UCSD-AML1 (cell line): ENCODE measurements around the gene ITGA8.
"Not testable (repeated sequence)": the region's sequence is repeated elsewhere in the genome, so short reads cannot be mapped to it uniquely, and the experiment has no call there.

Experiments used
- DNase-seq: peaks from one replicate; lab custom pipeline; 2025; ENCODE audit not compliant: unreplicated experiment; lab: John Stamatoyannopoulos, UW

ITGA8 gene

DNA sequence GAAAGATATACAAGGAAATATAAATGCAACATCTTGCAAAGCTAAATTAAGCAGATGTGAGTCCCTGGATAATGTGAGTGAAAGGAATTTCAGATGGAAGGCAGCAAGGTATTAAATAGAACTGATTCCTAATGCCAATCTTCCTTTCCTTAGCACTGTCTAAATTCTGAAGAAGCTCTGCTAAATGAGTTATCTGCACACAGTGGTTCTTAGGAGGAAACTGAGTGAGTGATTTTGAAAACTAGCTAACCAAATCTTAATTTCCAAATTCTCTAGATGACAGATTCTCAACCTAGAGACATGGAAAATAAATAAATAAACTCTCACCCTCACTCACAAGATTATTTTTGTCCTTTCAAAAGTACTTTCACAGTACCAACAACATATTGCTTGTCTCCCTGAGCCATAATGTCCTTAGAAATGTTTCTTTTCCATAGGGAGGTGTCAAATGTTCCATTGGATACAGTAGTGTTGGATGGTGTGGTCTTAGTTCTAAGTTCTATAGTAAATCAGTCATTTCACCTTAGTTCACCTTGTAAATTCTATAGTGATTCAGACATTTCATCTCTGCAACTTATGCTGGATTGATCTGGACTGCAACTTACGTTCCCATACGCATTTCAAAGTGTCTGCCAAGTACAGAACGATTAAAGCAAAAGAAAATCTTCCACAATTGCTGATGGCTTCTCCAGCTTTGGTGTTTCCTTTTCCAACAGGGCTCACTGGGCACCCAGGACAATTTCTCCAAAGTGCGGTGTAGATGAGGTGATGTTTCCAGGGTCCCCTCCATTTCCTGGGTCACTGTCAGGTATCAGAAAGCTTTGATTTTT, 203.3 kb downstream of the ITGA8 start:
- no peak for DNase-seq

DNA sequence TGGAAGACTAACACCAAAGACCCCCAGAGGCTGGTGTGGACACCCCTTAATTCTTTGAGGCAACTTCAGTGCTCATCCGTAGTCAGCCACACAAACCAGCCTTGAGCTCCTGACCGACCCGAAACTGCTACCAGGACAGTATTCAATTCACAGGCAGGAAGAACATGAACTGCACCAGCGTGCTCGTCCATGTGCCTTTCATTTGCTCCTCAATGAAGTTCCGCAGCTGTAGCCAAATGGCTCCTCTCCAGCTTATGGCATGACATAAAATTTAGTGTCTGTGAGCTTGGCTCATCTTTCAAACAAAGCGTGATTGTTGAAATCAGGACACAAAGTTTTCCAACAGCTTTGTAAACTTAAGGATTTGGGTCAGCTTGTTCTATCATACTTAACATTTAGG, 204.5 kb downstream of the ITGA8 start:
- no peak for DNase-seq

DNA sequence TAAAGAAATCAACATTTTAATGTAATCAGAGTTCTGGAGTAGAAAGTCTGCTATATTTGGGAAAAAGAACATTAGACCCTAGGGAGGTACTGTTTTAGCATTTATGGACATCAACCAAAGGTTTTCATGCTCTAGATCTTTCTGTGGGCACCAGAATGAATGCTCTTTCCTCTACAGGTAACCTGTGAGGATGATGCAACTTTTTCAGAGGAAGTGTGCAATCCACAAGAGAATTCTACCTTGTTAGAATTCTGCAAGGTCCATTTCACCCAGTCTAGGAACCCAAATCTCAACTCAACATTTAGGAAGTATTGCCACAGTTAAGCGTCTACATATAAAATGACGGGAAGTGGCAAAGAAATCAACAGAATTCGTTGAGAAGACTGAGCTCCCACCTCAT, 208.8 kb downstream of the ITGA8 start:
- no peak for DNase-seq

DNA sequence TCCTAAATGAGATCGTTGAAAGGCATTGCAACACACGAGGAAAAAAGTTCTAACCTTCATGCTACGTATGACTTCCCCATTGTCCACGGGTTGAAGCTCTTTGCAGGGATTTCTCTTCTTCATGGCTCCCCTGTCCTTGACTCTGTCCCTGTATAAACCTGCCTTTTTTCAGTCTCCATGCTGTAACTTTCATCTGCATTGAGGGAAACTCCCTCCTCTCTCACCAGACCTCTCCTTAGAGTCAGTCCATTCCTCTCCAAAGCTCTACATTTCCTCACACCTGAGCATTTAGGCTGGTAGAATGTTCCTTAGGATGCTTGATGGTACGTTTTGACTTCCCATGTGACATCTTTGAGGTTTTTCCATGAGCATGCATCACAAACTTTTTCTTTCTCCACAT, 214.4 kb downstream of the ITGA8 start:
- DNase-seq, result no peak

DNA sequence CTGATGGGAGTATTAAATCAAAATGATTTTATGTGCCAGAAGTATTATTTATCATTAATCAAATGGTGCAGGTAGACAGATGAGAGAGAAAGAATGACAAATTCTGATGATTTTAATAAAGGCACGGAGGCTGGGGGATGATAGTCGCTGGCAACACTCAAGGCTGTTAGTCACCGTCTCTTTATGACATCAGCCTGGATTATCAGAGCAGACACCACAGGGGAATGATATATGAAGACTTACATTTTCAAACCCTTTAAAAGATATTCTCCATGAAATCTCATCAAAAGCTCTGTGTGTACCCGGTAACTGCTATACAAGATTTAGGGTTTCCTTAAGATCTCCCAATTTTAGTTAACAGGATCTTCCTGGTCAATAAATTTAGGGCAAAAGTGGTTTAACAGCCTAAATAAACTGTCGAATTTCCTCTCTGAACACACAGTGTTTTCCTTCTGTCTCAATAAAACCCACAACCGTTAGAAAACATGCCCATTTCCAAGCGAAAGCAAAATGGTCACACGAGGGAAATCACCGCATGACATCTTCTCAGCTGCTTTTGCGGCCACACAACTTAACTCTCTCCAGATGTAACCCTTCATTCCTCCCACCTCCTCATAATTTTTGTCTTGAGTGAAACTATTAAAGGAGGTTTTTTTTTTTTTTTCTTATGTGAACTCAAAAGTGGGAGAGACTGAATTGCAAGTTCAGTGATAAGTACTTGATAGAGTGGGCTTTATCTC, 215.5 kb downstream of the ITGA8 start:
- DNase-seq, result no peak

DNA sequence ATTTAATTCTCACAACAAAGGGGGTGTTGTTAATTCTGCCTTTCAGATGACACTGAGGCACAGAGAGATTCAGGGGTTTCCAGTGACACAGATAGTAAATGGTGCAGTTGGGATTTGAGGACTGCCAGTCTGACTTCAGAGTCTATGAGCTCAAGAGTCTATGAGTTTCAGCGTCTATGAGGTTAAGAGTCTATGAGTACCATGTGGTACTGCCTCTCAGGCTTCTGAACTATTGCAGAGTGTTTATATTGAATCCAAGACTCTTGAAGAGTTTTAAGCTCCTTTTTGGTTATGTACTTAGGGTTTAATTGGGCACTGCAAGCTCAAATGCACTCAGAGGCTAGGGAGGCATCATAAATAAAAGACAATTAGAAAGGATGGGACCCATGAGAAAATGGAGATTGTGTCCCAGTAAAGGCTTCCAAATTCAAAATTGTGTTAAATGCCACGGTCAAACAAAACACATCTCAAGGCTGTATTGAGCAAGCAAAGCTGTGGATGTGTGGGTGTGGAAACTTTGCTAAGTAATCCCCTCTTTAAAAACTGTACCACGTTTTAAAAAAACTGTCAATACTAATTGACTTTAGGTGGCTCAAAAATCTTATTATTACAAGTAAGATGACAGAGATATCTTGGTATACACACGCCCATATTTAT, 224.7 kb downstream of the ITGA8 start:
- DNase-seq, result no peak

DNA sequence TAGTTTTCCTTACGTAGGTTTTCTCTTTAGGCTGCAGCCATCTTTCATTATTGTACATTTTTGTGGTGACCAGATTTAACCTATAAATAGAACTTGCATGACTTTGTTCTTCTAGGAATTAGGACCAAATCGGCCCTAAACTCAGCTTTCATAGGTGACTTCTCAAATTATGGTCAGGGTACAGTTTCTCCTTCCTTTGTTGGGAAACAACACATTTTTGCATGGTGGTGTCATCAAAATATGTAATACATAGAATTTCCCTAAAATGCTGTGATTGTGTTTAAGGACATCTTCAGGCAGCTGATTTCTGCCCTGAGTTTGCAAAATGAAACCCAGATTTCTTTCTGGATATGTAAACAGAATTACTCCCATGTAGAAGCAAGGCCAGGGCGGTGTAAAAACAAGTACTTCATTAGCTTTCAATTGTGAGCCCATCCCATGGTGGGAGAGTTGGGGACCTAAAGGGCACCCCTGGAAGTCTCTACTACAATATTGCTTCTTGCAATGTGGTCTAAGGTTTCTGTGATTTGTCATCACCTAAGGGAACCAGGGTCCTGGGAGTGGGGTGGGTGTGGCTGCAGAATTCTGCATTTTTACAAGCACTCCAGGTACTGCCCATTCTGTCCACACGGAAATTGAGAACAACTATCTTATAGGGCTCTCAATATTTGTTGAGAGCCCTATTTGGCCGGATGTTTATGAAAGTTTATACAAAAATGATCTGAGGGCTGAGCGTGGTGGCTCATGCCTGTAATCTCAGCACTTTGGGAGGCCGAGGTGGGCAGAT, 227.7 kb downstream of the ITGA8 start:
- no peak for DNase-seq

DNA sequence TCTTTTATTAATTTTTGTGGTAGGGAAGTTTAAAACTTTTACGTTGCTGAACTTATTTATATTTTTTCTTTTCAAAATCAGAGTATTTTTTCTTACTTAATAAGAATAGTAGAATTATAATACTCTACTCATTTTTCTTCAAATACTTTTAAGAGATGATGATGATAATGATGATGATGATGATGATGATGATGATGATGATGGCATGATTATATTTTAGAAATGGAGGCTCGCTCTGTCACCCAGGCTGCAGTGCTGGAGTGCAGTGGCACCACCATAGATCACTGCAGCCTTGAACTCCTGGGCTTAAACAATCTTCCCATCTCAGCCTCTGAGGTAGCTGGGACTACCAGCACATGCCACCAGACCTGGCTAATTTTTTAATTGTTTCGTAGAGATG, 230.3 kb downstream of the ITGA8 start:
- DNase-seq, result no peak

DNA sequence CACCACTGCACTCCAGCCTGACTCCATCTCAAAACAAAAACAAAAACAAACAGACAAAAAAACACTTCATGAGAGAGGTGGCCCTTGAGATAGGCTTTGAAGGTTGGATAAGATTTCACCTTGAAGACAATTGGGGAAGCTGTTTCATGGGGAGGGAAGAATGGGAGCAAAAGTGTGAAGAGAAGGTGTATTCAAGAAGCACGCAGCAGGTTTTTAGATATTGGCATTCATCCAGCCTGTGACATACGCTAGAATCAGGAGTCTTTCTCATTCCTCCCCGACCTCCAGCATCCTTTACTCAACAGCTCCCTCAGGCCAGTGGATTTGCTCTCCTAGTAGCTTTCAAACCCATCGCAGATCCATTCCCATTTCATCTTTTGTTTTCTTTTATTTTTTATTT, 232.3 kb downstream of the ITGA8 start:
- no peak for DNase-seq

DNA sequence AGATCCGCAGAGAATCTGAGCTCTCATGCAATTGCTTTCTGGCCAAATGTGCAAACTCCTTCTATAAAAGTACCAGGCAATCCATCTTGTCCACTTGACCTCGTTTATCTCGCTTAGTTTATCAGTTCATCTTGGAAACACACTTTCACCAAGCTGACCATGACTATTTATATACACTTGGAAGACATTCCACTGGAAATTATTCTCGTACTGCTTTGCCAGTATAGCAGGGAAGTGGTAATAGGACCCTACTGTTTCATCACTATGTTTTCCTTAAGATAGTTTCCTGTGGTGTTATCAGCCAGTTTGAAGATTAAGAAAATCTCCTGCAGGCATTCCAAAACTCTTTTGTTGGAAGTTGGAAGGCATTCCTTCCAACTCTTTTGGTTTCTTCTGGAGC, 233.3 kb downstream of the ITGA8 start:
- no peak for DNase-seq

DNA sequence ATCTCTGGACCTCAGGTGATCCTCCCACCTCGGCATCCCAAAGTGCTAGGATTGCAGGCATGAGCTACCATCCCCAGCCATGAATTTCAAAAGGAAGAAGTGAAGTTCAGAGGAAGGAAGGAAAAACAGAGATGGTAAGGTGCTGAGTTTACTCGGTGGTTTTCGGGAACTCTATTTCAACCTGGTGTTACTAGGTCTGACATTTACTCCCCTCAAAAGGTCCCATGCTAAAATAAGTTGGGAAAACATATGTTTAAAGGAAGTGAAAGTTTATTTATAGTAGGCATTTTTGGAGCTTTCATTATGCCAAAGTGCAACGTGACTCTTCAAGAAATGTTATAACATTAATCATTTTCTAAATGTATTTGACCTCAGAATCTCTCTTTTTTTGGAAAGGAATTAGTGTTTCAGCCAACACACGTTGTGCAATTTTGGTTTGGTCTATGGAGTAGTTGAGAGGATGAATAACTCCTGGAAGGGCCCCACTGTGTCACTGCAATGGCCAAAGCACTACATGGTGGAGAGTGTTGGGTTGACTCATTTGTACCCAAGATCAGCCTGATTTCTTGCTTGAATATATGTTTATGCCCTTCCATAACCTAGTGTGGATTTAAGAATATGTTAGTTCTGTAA, 233.9 kb downstream of the ITGA8 start:
- DNase-seq, result no peak

DNA sequence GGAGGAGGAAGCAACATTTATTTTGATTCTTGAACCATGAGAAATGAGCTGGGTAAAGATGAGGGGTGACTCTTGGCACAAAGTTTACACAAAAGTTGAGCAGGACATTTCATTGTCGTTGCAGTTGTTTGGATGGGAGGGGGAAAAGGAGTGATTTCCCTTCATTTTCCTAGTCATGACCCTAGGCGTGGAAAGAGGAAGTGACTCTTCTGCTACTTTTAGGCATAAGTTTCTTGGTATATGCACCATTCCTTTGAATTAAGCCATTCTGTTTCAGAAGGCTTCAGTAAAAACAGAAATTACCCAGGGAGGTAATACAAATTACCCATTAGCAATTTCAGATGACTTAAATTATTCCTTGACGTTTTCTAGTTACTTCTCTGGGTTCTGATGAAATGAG, 234.7 kb downstream of the ITGA8 start:
- DNase-seq, result no peak

DNA sequence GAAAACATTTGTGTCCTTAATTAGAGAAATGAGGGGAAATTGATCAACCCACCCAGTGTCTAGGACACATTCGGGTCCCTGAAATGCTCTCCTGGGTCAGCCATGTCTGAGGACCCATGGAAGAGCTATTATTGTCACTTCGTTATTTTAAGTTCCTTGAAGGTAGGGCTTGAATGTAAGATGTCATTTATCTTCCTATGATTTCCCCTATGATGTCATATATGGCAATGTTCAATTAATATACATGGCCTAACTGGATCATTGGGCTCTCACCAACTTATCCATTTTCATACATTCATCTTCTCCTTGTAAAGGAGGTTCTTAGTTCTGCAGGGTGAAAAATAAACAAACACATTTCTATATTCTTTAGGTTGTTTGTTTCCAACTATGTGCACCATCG, 235.6 kb downstream of the ITGA8 start:
- no peak for DNase-seq

DNA sequence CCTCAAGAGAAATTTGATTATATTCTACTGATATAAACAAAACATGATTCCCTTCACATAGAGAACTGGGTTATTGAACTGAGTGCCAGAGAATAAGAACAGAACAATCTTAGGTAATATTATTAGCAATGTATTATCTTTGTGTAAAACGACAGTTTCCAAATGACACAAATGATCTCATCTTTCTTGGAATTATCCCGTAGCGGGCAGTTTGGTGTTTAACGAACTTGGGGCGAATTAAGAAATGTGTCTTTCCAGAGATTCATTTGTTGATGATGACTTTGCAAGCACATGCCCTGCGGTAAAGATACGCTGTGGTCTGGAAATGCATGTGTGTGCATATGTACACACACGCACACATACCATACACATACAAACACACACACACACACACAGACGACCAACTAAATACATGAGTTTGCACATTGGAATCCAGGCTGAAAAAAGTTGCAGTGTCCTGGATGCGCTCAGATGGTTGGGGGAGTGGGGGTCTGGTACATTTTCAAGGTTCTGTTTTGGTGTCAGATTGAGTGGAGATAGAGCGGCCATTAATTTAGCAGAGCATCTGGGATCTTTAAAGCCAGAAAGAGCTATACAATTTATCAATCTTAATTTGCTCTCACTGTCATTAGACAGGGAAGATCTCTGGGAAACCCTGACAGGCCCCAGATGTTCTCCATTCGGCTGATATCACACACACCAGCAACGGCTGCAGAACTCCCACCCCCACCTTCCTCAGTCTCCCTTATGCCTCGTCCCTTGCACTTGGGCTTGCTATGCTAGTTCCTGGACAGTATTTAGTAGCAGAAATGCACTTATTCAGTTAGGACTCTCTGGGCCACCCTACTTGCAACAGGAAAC, 236.3 kb downstream of the ITGA8 start:
- DNase-seq, result no peak

DNA sequence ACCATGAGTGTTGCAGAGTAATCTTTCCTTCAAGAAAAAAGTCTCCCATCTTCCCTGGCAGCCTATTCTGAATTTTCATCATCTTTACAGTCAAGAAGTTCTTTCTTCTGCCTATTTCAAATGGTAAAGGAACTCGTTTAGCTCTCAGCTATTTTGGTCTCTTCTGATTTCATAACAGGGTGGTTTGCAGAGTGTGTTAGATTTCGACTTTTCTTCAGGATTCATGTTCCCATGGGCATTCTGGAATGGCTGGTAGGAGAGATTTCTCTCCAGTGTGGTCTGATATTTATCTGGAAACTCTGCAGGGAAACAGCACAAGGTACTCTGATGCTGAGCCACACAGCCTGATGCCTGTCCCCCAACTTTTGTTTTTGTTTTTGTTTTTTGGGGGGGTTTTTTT, 237.6 kb downstream of the ITGA8 start:
- no peak for DNase-seq

DNA sequence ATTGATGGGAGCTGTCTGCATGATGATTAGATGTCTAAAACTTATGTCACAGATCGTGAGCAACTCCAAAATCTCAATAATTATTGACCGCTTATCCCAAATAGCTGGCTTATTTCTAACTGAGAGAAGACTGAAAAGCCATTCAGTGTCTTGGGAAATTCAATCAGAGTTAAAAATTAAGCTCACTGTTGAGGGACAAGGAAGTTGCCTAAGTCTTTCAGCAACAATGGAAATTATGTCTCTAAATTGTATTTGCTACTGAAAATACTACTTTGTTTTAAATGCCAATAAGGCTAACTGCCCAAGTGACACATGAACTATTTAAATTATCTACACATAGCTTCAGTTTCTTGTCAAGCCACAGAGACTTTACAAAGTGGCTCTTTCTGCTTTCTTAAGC, 240.8 kb downstream of the ITGA8 start:
- no peak for DNase-seq

DNA sequence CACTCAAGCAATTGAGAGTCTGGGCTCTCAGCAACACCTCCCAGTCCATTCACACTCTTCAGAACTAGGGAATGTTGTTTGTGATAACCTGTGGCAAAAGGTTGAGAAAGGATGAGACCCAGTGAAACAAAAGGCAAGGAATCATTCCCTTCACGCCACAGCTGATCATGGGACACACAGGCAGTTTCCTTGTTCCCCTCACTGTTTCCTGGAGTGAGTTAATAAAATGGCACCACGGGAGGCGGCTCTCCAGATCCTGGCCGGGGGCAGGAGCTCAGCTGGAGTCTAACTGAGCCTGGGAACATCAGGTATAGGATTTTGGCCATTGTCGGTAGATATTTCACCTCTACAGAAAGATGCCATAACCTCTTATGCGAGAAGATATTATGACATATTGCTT, 241.3 kb downstream of the ITGA8 start:
- no peak for DNase-seq

DNA sequence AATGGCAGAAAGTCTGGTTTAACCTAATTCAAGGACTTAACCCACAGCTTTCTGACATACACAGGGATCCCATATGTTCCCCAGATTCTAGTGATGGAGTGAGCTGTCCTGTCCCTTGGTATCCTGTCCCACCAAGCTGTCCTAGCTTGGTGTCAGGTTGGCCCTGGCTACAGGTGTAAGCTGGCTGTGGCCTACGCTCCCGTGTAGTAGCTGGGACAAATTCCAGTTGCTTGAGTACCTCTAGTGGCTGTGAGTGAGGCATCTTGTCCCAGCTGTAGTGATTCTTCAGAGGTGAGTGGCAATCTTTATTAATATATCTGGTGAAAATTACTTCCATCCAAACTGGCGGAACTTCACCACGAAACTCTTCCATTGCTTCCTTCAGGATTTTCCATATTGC, 243.4 kb downstream of the ITGA8 start:
- DNase-seq, result no peak

DNA sequence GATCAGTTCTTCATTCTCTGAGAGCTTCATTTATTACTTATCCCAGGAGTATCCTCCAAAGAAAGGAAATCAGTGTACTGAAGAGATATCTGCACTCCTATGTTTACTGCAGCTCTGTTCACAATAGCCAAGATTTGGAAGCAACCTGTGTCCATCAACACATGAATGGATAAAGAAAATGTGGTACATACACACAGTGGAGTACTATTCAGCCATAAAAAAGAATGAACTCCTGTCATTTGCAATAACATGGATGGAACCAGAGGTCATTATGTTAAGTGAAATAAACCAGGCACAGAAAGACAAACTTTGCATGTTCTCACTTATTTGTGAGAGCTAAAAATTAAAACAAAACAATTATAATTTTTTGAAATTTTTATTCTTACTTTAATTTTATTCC, 244.3 kb downstream of the ITGA8 start:
- not testable (repeated sequence) for DNase-seq

DNA sequence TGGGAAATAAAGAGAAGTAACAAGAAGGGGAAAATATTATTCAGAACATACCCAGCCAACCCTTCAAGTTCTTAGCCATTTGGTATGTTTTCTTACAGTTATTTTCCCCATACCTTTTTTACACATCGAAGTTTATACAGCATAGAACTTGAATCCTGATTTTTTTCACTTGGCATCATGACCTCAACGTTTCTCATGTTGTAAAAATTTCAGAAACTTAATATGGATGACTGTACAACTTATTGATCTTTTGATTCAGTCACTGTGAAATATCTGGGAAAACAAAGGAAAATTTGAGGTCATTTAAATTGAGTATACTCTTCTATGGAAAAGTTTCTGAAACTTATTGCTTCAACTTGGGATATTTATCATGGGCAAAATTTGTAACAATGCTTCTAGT, 245.1 kb downstream of the ITGA8 start:
- DNase-seq, result no peak
